Neuronal stem cell (in vitro differentiated cells): ENCODE data around the gene TOMM7.
A peak's percentile ranks its signal among the peaks of the same experiment; 100 is the strongest.

Experiments
- DNase-seq: peaks from one replicate; pipeline ENCODE4 v3.0.0-alpha.2; 2013; ENCODE audit warnings: low spot score
- H2AFZ ChIP-seq: one replicate; pipeline ENCODE4 v1.6.1; 2013; ENCODE audit warnings: mild to moderate bottlenecking, low read length, inconsistent platforms
- H2AK5ac ChIP-seq: 2 replicates; pipeline ENCODE4 v1.6.1; 2013; ENCODE audit warnings: low read depth, mild to moderate bottlenecking, inconsistent platforms, low read length, moderate library complexity, mixed read lengths
- H2BK120ac ChIP-seq: 2 replicates; pipeline ENCODE4 v1.6.1; 2013; ENCODE audit warnings: low read depth, mild to moderate bottlenecking, inconsistent platforms, low read length, moderate library complexity, mixed read lengths
- H2BK12ac ChIP-seq: one replicate; pipeline ENCODE4 v1.6.1; 2013; ENCODE audit warnings: low read length, inconsistent platforms
- H2BK15ac ChIP-seq: 2 replicates; pipeline ENCODE4 v1.6.1; 2013; ENCODE audit warnings: mild to moderate bottlenecking, low read length, inconsistent platforms, mixed read lengths
- H2BK5ac ChIP-seq: one replicate; pipeline ENCODE4 v1.6.1; 2013; ENCODE audit warnings: inconsistent platforms, mild to moderate bottlenecking, low read length, moderate library complexity
- H3K14ac ChIP-seq: one replicate; pipeline ENCODE4 v1.6.1; 2013; ENCODE audit warnings: low read length, inconsistent platforms
- H3K18ac ChIP-seq: 2 replicates; pipeline ENCODE4 v1.6.1; 2013; ENCODE audit warnings: low read length, inconsistent platforms
- H3K23ac ChIP-seq: 2 replicates; pipeline ENCODE4 v1.6.1; 2013; ENCODE audit warnings: low read depth, mild to moderate bottlenecking, mixed read lengths, low read length, inconsistent platforms; ENCODE audit not compliant: poor library complexity
- H3K27ac ChIP-seq: replicated peaks from 3 replicates; pipeline ENCODE4 v1.5.1; 2013; ENCODE audit warnings: low read length, inconsistent platforms
- H3K27me3 ChIP-seq, 3 experiments: 2 replicates each; pipeline ENCODE4 v1.6.1; 2013; ENCODE audit warnings: low read length in 3 of 3, mild to moderate bottlenecking in 2 of 3, inconsistent platforms in 1 of 3, low read depth in 1 of 3, mixed read lengths in 1 of 3, moderate library complexity in 1 of 3; ENCODE audit not compliant: control insufficient read depth in 3 of 3, insufficient read depth in 3 of 3
- H3K36me3 ChIP-seq, 2 donors: replicated peaks in 1 of 2; 2 replicates each; pipeline ENCODE4 v1.6.1; 2013; ENCODE audit warnings: low read length in 2 of 2; ENCODE audit not compliant: control insufficient read depth in 2 of 2, insufficient read depth in 2 of 2
- H3K4ac ChIP-seq: 2 replicates; pipeline ENCODE4 v1.6.1; 2013; ENCODE audit warnings: inconsistent platforms, mild to moderate bottlenecking, low read length, moderate library complexity
- H3K4me1 ChIP-seq, 2 donors: 1 replicate in 1 of 2; 2 replicates in 1 of 2; pipeline ENCODE4 v1.6.1; 2013; ENCODE audit warnings: low read length in 2 of 2, low read depth in 1 of 2; ENCODE audit not compliant: control insufficient read depth in 2 of 2, insufficient read depth in 1 of 2
- H3K4me2 ChIP-seq: one replicate; pipeline ENCODE4 v1.6.1; 2013; ENCODE audit warnings: mild to moderate bottlenecking, low read length, inconsistent platforms; ENCODE audit not compliant: insufficient read depth, poor library complexity, severe bottlenecking
- H3K4me3 ChIP-seq, 2 donors: 2 replicates each; pipeline ENCODE4 v1.5.1; 2013; ENCODE audit warnings: low read length in 2 of 2, mild to moderate bottlenecking in 2 of 2, inconsistent platforms in 1 of 2, moderate library complexity in 1 of 2
- H3K79me1 ChIP-seq: one replicate; pipeline ENCODE4 v1.6.1; 2013; ENCODE audit warnings: low read depth, mild to moderate bottlenecking, inconsistent platforms, low read length, moderate library complexity
- H3K9ac ChIP-seq: one replicate; pipeline ENCODE4 v1.6.1; 2013; ENCODE audit warnings: mild to moderate bottlenecking, low read depth, low read length, inconsistent platforms; ENCODE audit not compliant: poor library complexity
- H3K9me3 ChIP-seq, 2 donors: replicated peaks in 1 of 2; 2 replicates each; pipeline versions ENCODE3 to v1.6.1; 2013; ENCODE audit warnings: low read length in 2 of 2, mild to moderate bottlenecking in 2 of 2, inconsistent platforms in 1 of 2, low read depth in 1 of 2, mixed read lengths in 1 of 2, moderate library complexity in 1 of 2; ENCODE audit not compliant: control insufficient read depth in 2 of 2, insufficient read depth in 1 of 2
- H4K8ac ChIP-seq: one replicate; pipeline ENCODE4 v1.6.1; 2013; ENCODE audit warnings: low read depth, mild to moderate bottlenecking, inconsistent platforms, low read length, moderate library complexity
- H4K91ac ChIP-seq: one replicate; pipeline ENCODE4 v1.6.1; 2013; ENCODE audit warnings: low read length, low read depth, mild to moderate bottlenecking, inconsistent platforms; ENCODE audit not compliant: poor library complexity
- WGBS, 2 donors: extraction: QIAGEN DNeasy Blood & Tissue Kit; methylation state at CpG; one replicate each; pipeline ENCODE4 v1.1.7; 2013; ENCODE audit warnings: missing lambda C conversion rate in 2 of 2, mixed read lengths in 1 of 2; ENCODE audit not compliant: insufficient read length in 2 of 2, insufficient replicate concordance in 1 of 2; ENCODE audit errors: extremely low coverage in 2 of 2; 5-methylcytosine and 5-hydroxymethylcytosine counted together

The TOMM7 gene

GRCh38 chr7:22856416-22856815 is 33.8 kb upstream of the TOMM7 start:
- no peak overlapping the region for H2BK120ac ChIP-seq
- H3K23ac ChIP-seq: no peak overlapping the region
- H3K9ac ChIP-seq: no peak overlapping the region
- H2BK12ac ChIP-seq: no peak overlapping the region
- no peak overlapping the region for H2AK5ac ChIP-seq
- H3K4me3 ChIP-seq: no peak overlapping the region
- no peak overlapping the region for H2BK15ac ChIP-seq
- H3K27me3 ChIP-seq: peaks cover 0 to 27% (median 7%) of the 10 kb centered on the region in 3 experiments
- H2AFZ ChIP-seq: no peak overlapping the region
- no peak overlapping the region for H4K91ac ChIP-seq
- H3K79me1 ChIP-seq: no peaks in the 10 kb centered on the region
- no peak overlapping the region for H2BK5ac ChIP-seq
- H3K36me3 ChIP-seq: no peaks in the 10 kb centered on the region
- H3K14ac ChIP-seq: no peak overlapping the region
- peaks cover 0 to 1% of the 10 kb centered on the region in 2 donors for H3K4me1 ChIP-seq
- no peak overlapping the region for H3K18ac ChIP-seq
- DNase-seq: no peak
- peaks cover 0 to 7% of the 10 kb centered on the region in 2 donors for H3K9me3 ChIP-seq
- H4K8ac ChIP-seq: no peak overlapping the region
- H3K4ac ChIP-seq: no peak overlapping the region
- H3K4me2 ChIP-seq: no peak overlapping the region
- WGBS, 2 donors: 100% methylated on average over 1 of the region's 2 CpGs; no CpG with 5 or more reads in 1 of the 2 donors
- no peak overlapping the region for H3K27ac ChIP-seq

- no peak overlapping the region for H2BK15ac ChIP-seq
- H3K23ac ChIP-seq: no peak overlapping the region
- H3K27ac ChIP-seq: no peak overlapping the region
- no peak overlapping the region for H2AK5ac ChIP-seq
- peaks cover 0 to 27% (median 7%) of the 10 kb centered on the region in 3 experiments for H3K27me3 ChIP-seq
- H3K18ac ChIP-seq: peak overlapping the region; percentile 0
- no peak overlapping the region for H4K91ac ChIP-seq
- no peak overlapping the region for H2BK5ac ChIP-seq
- no peaks in the 10 kb centered on the region for H3K79me1 ChIP-seq
- DNase-seq: no peak
- H3K4me3 ChIP-seq: peak overlapping the region; percentile 9 to 85
- no peak overlapping the region for H2BK120ac ChIP-seq
- no peak overlapping the region for H3K14ac ChIP-seq
- H3K4me1 ChIP-seq: peaks cover 0 to 3% of the 10 kb centered on the region in 2 donors
- H2AFZ ChIP-seq: peak overlapping the region; percentile 86
- no peak overlapping the region for H2BK12ac ChIP-seq
- H3K9ac ChIP-seq: no peak overlapping the region
- H3K4ac ChIP-seq: no peak overlapping the region
- no CpG with 5 or more reads among the region's 9 CpGs for WGBS, 2 donors
- no peaks in the 10 kb centered on the region for H3K36me3 ChIP-seq
- H3K9me3 ChIP-seq: peaks cover 0 to 7% of the 10 kb centered on the region in 2 donors
- no peak overlapping the region for H4K8ac ChIP-seq
- H3K4me2 ChIP-seq: peak overlapping the region; percentile 83
Measured at GRCh38 chr7:22855049-22855392, 32.4 kb upstream of the TOMM7 start.

- Histone ChIP-seq H3K4ac (no peak overlapping the region), H3K27ac (no peak overlapping the region)
- WGBS, 2 donors: no CpG with 5 or more reads among the region's 76 CpGs
Measured at GRCh38 chr7:22854158-22855048, 31.8 kb upstream of the TOMM7 start.

GRCh38 chr7:22853674-22854157 is 31.1 kb upstream of the TOMM7 start:
- Histone ChIP-seq H2BK12ac (no peak overlapping the region), H4K8ac (no peak overlapping the region), H2BK120ac (no peak overlapping the region), H2AK5ac (no peak overlapping the region), H3K36me3 (no peaks in the 10 kb centered on the region), H3K79me1 (no peaks in the 10 kb centered on the region), H3K9me3 (peaks cover 0 to 7% of the 10 kb centered on the region in 2 donors), H3K4me2 (peak overlapping the region; percentile 83), H3K27ac (no peak overlapping the region), H3K14ac (no peak overlapping the region), H3K4me3 (no peak overlapping the region), H3K27me3 (peaks cover 0 to 27% (median 7%) of the 10 kb centered on the region in 3 experiments), H4K91ac (no peak overlapping the region), H3K18ac (no peak overlapping the region), H3K23ac (peak overlapping the region; percentile 81), H3K4ac (no peak overlapping the region), H3K9ac (no peak overlapping the region), H2BK15ac (no peak overlapping the region), H3K4me1 (peaks cover 0 to 3% of the 10 kb centered on the region in 2 donors), H2BK5ac (no peak overlapping the region), H2AFZ (no peak overlapping the region)
- no peak for DNase-seq
- WGBS, 2 donors: no CpG with 5 or more reads among the region's 28 CpGs

More at GRCh38 chr7:22854158-22855048, 31.8 kb upstream of the TOMM7 start:
- H3K36me3 ChIP-seq: no peaks in the 10 kb centered on the region
- no peak overlapping the region for H2BK5ac ChIP-seq
- H3K79me1 ChIP-seq: no peaks in the 10 kb centered on the region
- H3K4me2 ChIP-seq: peak overlapping the region; percentile 83
- H4K8ac ChIP-seq: no peak overlapping the region
- H2AFZ ChIP-seq: peak overlapping the region; percentile 86
- DNase-seq: peak; percentile 58
- peak overlapping the region; percentile 94 for H3K18ac ChIP-seq
- no peak overlapping the region for H4K91ac ChIP-seq
- H2BK15ac ChIP-seq: peak overlapping the region; percentile 60
- peaks cover 0 to 27% (median 7%) of the 10 kb centered on the region in 3 experiments for H3K27me3 ChIP-seq
- peaks cover 0 to 3% of the 10 kb centered on the region in 2 donors for H3K4me1 ChIP-seq
- peak overlapping the region; percentile 48 for H2BK120ac ChIP-seq
- H2AK5ac ChIP-seq: no peak overlapping the region
- peak overlapping the region; percentile 12 for H3K14ac ChIP-seq
- H3K9ac ChIP-seq: peak overlapping the region; percentile 90
- H2BK12ac ChIP-seq: no peak overlapping the region
- H3K23ac ChIP-seq: peak overlapping the region; percentile 81
- peak overlapping the region; percentile 9 to 85 for H3K4me3 ChIP-seq
- H3K9me3 ChIP-seq: peaks cover 0 to 7% of the 10 kb centered on the region in 2 donors
